ENCODE results near the gene GNAI1. TPM values are rescaled to one million over a fixed set of nuclear protein-coding genes. Genes with fewer than 3 reads are reported as not detected.

GNAI1 gene
- total and polyA plus RNA-seq, 2 of the 13 experiments (the other 11 are each of a cell fraction or from before 2014, with no cell fraction given), result 3.5 to 5.7 TPM

DNA sequence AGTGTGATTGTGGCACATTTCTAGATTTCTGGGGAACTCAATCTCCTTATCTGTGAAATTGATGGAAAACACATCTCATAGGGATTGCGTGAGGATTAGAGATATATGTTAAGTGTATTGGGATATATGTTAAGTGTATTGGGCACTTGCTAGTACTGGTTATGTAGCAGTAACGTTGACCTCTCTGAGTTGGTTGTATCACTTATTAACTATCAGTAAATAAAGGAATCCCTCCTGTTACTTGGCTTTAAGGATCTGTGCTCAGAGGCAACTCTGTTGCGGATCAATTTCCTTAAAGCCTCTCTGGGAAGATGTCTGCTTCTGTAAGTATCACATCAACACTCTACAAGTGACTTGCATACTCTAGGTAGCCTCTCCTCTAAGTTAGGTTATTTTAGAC lies 25.2 kb downstream of the GNAI1 start:
- ChIA-PET CTCF (ENCODE audit: low intra/inter-chr PET ratio, low total read pairs) (no interaction called here), POLR2A (no interaction called here)
- Histone ChIP-seq H2AFZ (ENCODE audit: low read length) (no peak overlapping the region), H3K4me3 (replicated peaks in 1 of 3; ENCODE audit: insufficient read depth in 1 of 3, low read depth in 2 of 3, low read length in 3 of 3) (no peak overlapping the region), H3K79me2 (ENCODE audit: insufficient read depth, low read length) (peaks cover 2% of the 10 kb centered on the region), H3K4me2 (ENCODE audit: low read depth, low read length) (no peak overlapping the region), H3K36me3 (replicated peaks in 1 of 2; ENCODE audit: control insufficient read depth in 1 of 2, insufficient read depth in 2 of 2, low read length in 2 of 2) (no peaks in the 10 kb centered on the region), H3K9ac (ENCODE audit: insufficient read depth, low read depth, low read length) (no peak overlapping the region), H3K27ac (ENCODE audit: extremely low read length, insufficient read depth, low read length) (no peak overlapping the region), H3K9me3 (ENCODE audit: low read length) (no peaks in the 10 kb centered on the region), H4K20me1 (ENCODE audit: insufficient read depth, low read length) (no peaks in the 10 kb centered on the region), H3K27me3 (ENCODE audit: control insufficient read depth in 1 of 2, insufficient read depth in 2 of 2, low read length in 2 of 2) (no peaks in the 10 kb centered on the region), H3K4me1 (ENCODE audit: insufficient read depth, low read length) (peaks cover 7% of the 10 kb centered on the region; the same call in 1 of the 2 replicates)
- 74% methylated on average over 3 of the region's 3 CpGs for WGBS (ENCODE audit: low lambda C conversion rate)
- DNase-seq (ENCODE audit: low spot score) (no peak), ATAC-seq (no peak), FAIRE-seq (no peak)
- in situ Hi-C loops (cut with HindIII; ENCODE audit: extremely low pct_ligation_motif_present, low pct_unique_long_range_greater_than_20kb) (no loop called here), intact Hi-C loops (cut with micrococcal nuclease; ENCODE audit: unreplicated experiment) (no loop called here)
- BruUV-seq (replicated peaks), result no TSS peak
- no peak for TF ChIP-seq GABPA (IDR thresholded peaks at IDR 0.05; ENCODE audit: low read depth, low read length)
- no peak for TF ChIP-seq GABPA (CRISPR knock-in tag; IDR thresholded peaks at IDR 0.05; ENCODE audit: low read depth)
- no peak for TF ChIP-seq HNRNPLL (IDR thresholded peaks at IDR 0.05; ENCODE audit: low read depth, low read length, poor library complexity, severe bottlenecking)
- TF ChIP-seq ARHGAP35 (CRISPR knock-in tag; IDR thresholded peaks at IDR 0.05; ENCODE audit: borderline replicate concordance), result no peak
- TF ChIP-seq ARNT2 (CRISPR knock-in tag; IDR thresholded peaks at IDR 0.05; ENCODE audit: low read depth), result no peak
- TF ChIP-seq ZFP36 (IDR thresholded peaks at IDR 0.05; ENCODE audit: borderline replicate concordance, low read depth, low read length, partially characterized antibody), result no peak
- no peak for TF ChIP-seq ELF1 (CRISPR knock-in tag; IDR thresholded peaks at IDR 0.05)
- no peak for TF ChIP-seq ZNF276 (CRISPR knock-in tag; IDR thresholded peaks at IDR 0.05; ENCODE audit: low read depth)
- no peak for TF ChIP-seq HDAC2 (CRISPR knock-in tag; IDR thresholded peaks at IDR 0.05)
- TF ChIP-seq, protein P1, sequence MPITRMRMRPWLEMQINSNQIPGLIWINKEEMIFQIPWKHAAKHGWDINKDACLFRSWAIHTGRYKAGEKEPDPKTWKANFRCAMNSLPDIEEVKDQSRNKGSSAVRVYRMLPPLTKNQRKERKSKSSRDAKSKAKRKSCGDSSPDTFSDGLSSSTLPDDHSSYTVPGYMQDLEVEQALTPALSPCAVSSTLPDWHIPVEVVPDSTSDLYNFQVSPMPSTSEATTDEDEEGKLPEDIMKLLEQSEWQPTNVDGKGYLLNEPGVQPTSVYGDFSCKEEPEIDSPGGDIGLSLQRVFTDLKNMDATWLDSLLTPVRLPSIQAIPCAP (CRISPR knock-in tag; IDR thresholded peaks at IDR 0.05; ENCODE audit: low read depth), result no peak
- no peak for TF ChIP-seq KDM1A (CRISPR knock-in tag; IDR thresholded peaks at IDR 0.05)
